ENCODE data around the gene CDR2. TPM values are rescaled to one million over a fixed set of nuclear protein-coding genes. Genes with fewer than 3 reads are reported as not detected.
A peak's percentile ranks its signal among the peaks of the same experiment; 100 is the strongest.

CDR2 gene
- total and polyA plus RNA-seq, 2 of the 13 experiments (the other 11 are each of a cell fraction or from before 2014, with no cell fraction given): 59.0 to 78.9 TPM

- TF ChIP-seq ZNF441 (CRISPR knock-in tag; IDR thresholded peaks at IDR 0.05; ENCODE audit: borderline replicate concordance): 0 out of 2 replicates have a peak, but pooled peaks have one; percentile 49
- peak; percentile 90; the same call in 1 of the 2 replicates for TF ChIP-seq MZF1 (CRISPR knock-in tag; IDR thresholded peaks at IDR 0.05; ENCODE audit: borderline replicate concordance)
- peak; percentile 95 for TF ChIP-seq TOE1 (CRISPR knock-in tag; IDR thresholded peaks at IDR 0.05)
- TF ChIP-seq ZKSCAN1 (IDR thresholded peaks at IDR 0.05; ENCODE audit: low read length): peak; percentile 19; the same call in 1 of the 2 replicates
- no peak for TF ChIP-seq DMTF1 (CRISPR knock-in tag; IDR thresholded peaks at IDR 0.05)
- TF ChIP-seq NCOA1 (CRISPR knock-in tag; IDR thresholded peaks at IDR 0.05): peak; percentile 45; the same call in 1 of the 2 replicates
- no peak for TF ChIP-seq ATF7 (IDR thresholded peaks at IDR 0.05)
- no peak for TF ChIP-seq ATF7 (CRISPR knock-in tag; IDR thresholded peaks at IDR 0.05)
- TF ChIP-seq ZNF713 (CRISPR knock-in tag; IDR thresholded peaks at IDR 0.05): peak; percentile 28; the same call in 1 of the 2 replicates
- peak; percentile 85 to 91 for TF ChIP-seq POLR2A (IDR thresholded peaks at IDR 0.05; ENCODE audit: insufficient read depth in 1 of 2, low read depth in 2 of 2, low read length in 2 of 2)
- TF ChIP-seq FOXK2 (IDR thresholded peaks at IDR 0.05): peak; percentile 68
- no peak; the same call in 1 of the 2 replicates for TF ChIP-seq ZNF230 (CRISPR knock-in tag; IDR thresholded peaks at IDR 0.05)
- TF ChIP-seq ZEB1 (IDR thresholded peaks at IDR 0.05; ENCODE audit: insufficient replicate concordance, low read depth): peak; percentile 17
- TF ChIP-seq STAT6 (CRISPR knock-in tag; IDR thresholded peaks at IDR 0.05; ENCODE audit: borderline replicate concordance): peak; percentile 54; the same call in 1 of the 2 replicates
- TF ChIP-seq FUBP1 (CRISPR knock-in tag; IDR thresholded peaks at IDR 0.05; ENCODE audit: borderline replicate concordance): no peak
- no peak for TF ChIP-seq THYN1 (CRISPR knock-in tag; IDR thresholded peaks at IDR 0.05; ENCODE audit: borderline replicate concordance, low read depth)
- TF ChIP-seq TP53 (CRISPR knock-in tag; conservative IDR thresholded peaks at IDR 0.05): 0 out of 2 replicates have a peak, but pooled peaks have one; percentile 63
- TF ChIP-seq MEF2D (CRISPR knock-in tag; IDR thresholded peaks at IDR 0.05): peak; percentile 11; the same call in 1 of the 2 replicates
- TF ChIP-seq TFDP2 (CRISPR knock-in tag; IDR thresholded peaks at IDR 0.05): 0 out of 2 replicates have a peak, but pooled peaks have one; percentile 9
These were observed 76.3 kb downstream of the CDR2 start (continued) for GRCh38 chr16:22297871-22298733.

All from HepG2 (cell line).